Activated CD8-positive, alpha-beta T cell treated with anti-CD3 and anti-CD28 coated beads for 36 hours (primary cell): ENCODE measurements around the gene ARL1. TPM values are rescaled to one million over a fixed set of nuclear protein-coding genes. Genes with fewer than 3 reads are reported as not detected.

ENCODE experiments used
- ATAC-seq: fragments of 200-7000 bp; cut with Tn5 transposase; one replicate; pipeline ENCODE4 v1.10.0; 2021; ENCODE audit warnings: mild to moderate bottlenecking, moderate library complexity
- CTCF ChIA-PET: fragments of 350-600 bp; sonication (Branson Sonifier 250); formaldehyde crosslinking; loops from one replicate; lab custom pipeline; 2021; ENCODE audit warnings: antibody characterized with exemption; lab: Charles Lee
- POLR2A ChIA-PET: fragments of 350-600 bp; sonication (Branson Sonifier 250); formaldehyde crosslinking; loops from one replicate; lab custom pipeline; 2021; ENCODE audit warnings: antibody characterized with exemption; lab: Charles Lee
- DNase-seq: peaks from one replicate; pipeline ENCODE4 v3.0.0-alpha.2; 2020
- H3K27ac Mint-ChIP-seq: one replicate; pipeline ENCODE4 v1.8.0; 2021; ENCODE audit warnings: mild to moderate bottlenecking, mixed read lengths
- H3K27me3 Mint-ChIP-seq: one replicate; pipeline ENCODE4 v1.8.0; 2021; ENCODE audit warnings: mixed read lengths
- H3K36me3 Mint-ChIP-seq: one replicate; pipeline ENCODE4 v1.8.0; 2021; ENCODE audit warnings: low read depth, mixed read lengths
- H3K4me1 Mint-ChIP-seq: one replicate; pipeline ENCODE4 v1.8.0; 2021; ENCODE audit warnings: low read depth, mixed read lengths
- H3K4me3 Mint-ChIP-seq: one replicate; pipeline ENCODE4 v1.8.0; 2021; ENCODE audit warnings: mild to moderate bottlenecking, moderate library complexity, mixed read lengths
- H3K9me3 Mint-ChIP-seq: one replicate; pipeline ENCODE4 v1.8.0; 2021; ENCODE audit warnings: mixed read lengths
- intact Hi-C: fragments of 100-400 bp; cut with micrococcal nuclease; formaldehyde crosslinking; loops from one replicate; pipeline ENCODE4 v1.10.0; 2022
- total RNA-seq, 2 experiments: library from RNA; stranded (reverse); gene quantifications; one replicate each; pipeline ENCODE4 v1.2.3, GENCODE V29; 2021
- TF ChIP-seq, protein P1 (sequence below): fragments of 200-600 bp; IDR thresholded peaks from one replicate; pipeline ENCODE4 v1.8.0; 2022; ENCODE audit warnings: antibody characterized with exemption, mild to moderate bottlenecking

Gene ARL1
- total RNA-seq = 10 to 100 TPM; 52.5 to 58.6 TPM

- Mint-ChIP-seq H3K4me3 (peak within 1 kb of the TSS; percentile 98), H3K9me3 (no peaks in the 10 kb centered on the region), H3K36me3 (peaks cover 2% of the 10 kb centered on the region), H3K27me3 (peaks cover 4% of the 10 kb centered on the region), H3K27ac (peak within 1 kb of the TSS; percentile 99), H3K4me1 (peaks cover 25% of the 10 kb centered on the region)
- CTCF ChIA-PET = interaction anchor here (0.8 to 1.9 kb wide), 4 partner anchors 366 to 432 kb away, joined by 3 to 4 read pairs (median 4); no protein-coding TSS in a partner anchor
- TF ChIP-seq, protein P1, sequence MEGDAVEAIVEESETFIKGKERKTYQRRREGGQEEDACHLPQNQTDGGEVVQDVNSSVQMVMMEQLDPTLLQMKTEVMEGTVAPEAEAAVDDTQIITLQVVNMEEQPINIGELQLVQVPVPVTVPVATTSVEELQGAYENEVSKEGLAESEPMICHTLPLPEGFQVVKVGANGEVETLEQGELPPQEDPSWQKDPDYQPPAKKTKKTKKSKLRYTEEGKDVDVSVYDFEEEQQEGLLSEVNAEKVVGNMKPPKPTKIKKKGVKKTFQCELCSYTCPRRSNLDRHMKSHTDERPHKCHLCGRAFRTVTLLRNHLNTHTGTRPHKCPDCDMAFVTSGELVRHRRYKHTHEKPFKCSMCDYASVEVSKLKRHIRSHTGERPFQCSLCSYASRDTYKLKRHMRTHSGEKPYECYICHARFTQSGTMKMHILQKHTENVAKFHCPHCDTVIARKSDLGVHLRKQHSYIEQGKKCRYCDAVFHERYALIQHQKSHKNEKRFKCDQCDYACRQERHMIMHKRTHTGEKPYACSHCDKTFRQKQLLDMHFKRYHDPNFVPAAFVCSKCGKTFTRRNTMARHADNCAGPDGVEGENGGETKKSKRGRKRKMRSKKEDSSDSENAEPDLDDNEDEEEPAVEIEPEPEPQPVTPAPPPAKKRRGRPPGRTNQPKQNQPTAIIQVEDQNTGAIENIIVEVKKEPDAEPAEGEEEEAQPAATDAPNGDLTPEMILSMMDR = no peak
- peak; percentile 84 for ATAC-seq
- DNase-seq = peak; percentile 88
- intact Hi-C loops = no loop called here
- POLR2A ChIA-PET = interaction anchor here (0.7 to 1.9 kb wide), 9 partner anchors 9 to 713 kb away, joined by 3 to 6 read pairs (median 4); partner anchors contain the start of genes DRAM1, GNPTAB and PARPBP
Measured at GRCh38 chr12:101407436-101408345, at the start of gene ARL1. Gene ARL1 (minus strand): TSS chr12:101407772. CDS start chr12:101407645, 127 bp downstream.

GRCh38 chr12:101455685-101456084 lies 48.1 kb upstream of the ARL1 start:
- Mint-ChIP-seq H3K27ac (peak overlapping the region; percentile 35), H3K4me1 (peaks cover 8% of the 10 kb centered on the region), H3K9me3 (peaks cover 6% of the 10 kb centered on the region), H3K36me3 (peaks cover 6% of the 10 kb centered on the region), H3K27me3 (no peaks in the 10 kb centered on the region), H3K4me3 (no peak overlapping the region)
- intact Hi-C loops = no loop called here
- TF ChIP-seq, protein P1 = no peak
- DNase-seq (peak; percentile 54), ATAC-seq (peak; percentile 87)
- CTCF ChIA-PET = interaction anchor here (0.7 kb wide), 1 partner anchor 41 kb away, joined by 3 read pairs; no protein-coding TSS in a partner anchor
- POLR2A ChIA-PET = no interaction called here

DNA sequence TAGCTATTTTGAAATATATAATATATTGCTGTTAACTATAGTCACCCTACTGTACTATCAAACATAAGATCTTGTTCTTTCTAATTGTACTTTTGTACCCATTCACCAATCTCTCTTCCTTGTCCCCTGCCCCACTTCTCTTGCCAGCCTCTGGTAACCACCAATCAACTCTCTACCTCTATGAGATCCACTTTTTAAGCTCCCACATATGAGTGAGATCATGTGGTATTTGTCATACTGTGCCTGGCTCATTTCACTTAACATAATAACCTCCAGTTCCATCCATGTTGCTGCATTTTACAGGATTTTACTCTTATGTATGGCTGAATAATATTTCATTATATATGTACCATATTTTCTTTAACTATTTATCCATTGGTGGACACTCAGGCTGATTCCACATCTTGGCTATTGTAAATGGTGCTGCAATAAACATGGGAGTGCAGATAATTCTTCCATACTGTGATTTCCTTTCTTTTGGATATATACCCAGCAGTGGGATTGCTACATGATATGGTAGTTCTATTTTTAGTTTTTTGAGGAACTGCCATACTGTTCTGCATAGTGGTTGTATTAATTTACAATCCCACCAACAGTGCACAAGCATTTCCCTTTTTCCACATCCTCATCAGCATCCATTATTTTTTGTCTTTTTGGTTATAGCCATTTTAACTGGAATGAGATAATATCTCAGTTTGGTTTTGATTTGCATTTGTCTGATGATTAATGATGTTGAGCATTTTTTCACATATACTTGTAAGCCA lies 34.1 kb upstream of the ARL1 start:
- POLR2A ChIA-PET = no interaction called here

DNA sequence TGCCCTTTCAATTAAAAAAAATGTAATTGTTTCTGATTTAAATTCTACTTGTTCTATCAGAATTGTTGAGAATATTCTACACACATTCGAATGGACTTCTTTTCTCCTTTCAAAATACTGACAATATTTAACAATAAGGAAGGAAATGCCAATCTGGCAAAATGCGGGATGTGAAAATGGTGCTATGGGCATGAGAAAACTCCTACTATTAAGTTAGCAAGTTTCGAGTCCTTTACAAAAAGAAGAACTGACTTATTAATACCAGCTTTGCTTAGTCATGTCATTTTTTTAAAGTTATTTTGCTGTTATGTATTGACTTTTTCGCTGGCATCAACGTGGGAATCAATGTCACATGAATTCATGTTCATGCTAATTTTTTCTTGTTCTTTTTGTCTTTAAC lies 31.7 kb upstream of the ARL1 start:
- H3K9me3 Mint-ChIP-seq = no peaks in the 10 kb centered on the region
- H3K4me1 Mint-ChIP-seq = no peaks in the 10 kb centered on the region
- no peak overlapping the region for H3K27ac Mint-ChIP-seq
- H3K36me3 Mint-ChIP-seq = no peaks in the 10 kb centered on the region
- ChIA-PET POLR2A (no interaction called here), CTCF (no interaction called here)
- ATAC-seq (no peak), DNase-seq (no peak)
- H3K4me3 Mint-ChIP-seq = no peak overlapping the region
- TF ChIP-seq, protein P1 = no peak
- peaks cover 11% of the 10 kb centered on the region for H3K27me3 Mint-ChIP-seq
- intact Hi-C loops = no loop called here

More for the DNA sequence above, 34.1 kb upstream of the ARL1 start:
- H3K27ac Mint-ChIP-seq = no peak overlapping the region
- H3K36me3 Mint-ChIP-seq = no peaks in the 10 kb centered on the region
- H3K4me3 Mint-ChIP-seq = no peak overlapping the region
- no peak for DNase-seq
- H3K4me1 Mint-ChIP-seq = no peaks in the 10 kb centered on the region
- TF ChIP-seq, protein P1 = no peak
- intact Hi-C loops = no loop called here
- CTCF ChIA-PET = interaction anchor here (1.2 kb wide), 1 partner anchor 12 kb away, joined by 3 read pairs; no protein-coding TSS in a partner anchor
- ATAC-seq = no peak
- no peaks in the 10 kb centered on the region for H3K9me3 Mint-ChIP-seq
- peaks cover 7% of the 10 kb centered on the region for H3K27me3 Mint-ChIP-seq
